LNCaP clone FGC (cell line): ENCODE measurements around the gene AMELX.

Experiments used
- DNase-seq: peaks from one replicate; pipeline ENCODE4 v3.0.0-alpha.2; 2011; ENCODE audit warnings: low read depth
- H3K4me3 ChIP-seq: 2 replicates; pipeline ENCODE4 v1.5.1; 2011; ENCODE audit warnings: mild to moderate bottlenecking, low read depth, low read length, control low read depth
- TF ChIP-seq, protein P1 (sequence below): IDR thresholded peaks from 2 replicates; pipeline ENCODE4 v1.5.1; 2012; ENCODE audit warnings: mild to moderate bottlenecking; ENCODE audit not compliant: control insufficient read depth, insufficient read depth; ENCODE audit errors: extremely low read depth

Gene AMELX

DNA sequence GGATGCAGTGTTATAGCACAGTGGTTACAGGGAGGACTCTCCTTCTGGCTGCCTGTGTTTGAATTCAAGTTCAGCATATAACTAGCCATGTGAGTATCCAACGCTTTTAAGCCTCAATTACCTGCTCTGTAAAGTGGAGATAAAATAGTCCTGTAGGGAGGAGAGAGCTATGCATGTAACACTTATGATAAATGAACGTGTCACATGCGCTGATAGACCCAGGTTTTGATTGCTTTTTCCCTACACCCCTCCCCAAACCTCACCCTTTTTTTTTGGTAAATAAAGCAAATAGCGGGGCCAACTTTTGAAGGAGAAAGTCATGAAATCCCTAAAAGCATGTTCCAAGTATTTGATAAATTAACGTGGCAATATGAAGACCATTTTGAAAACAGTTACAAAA, 20.4 kb upstream of the AMELX start:
- TF ChIP-seq, protein P1, sequence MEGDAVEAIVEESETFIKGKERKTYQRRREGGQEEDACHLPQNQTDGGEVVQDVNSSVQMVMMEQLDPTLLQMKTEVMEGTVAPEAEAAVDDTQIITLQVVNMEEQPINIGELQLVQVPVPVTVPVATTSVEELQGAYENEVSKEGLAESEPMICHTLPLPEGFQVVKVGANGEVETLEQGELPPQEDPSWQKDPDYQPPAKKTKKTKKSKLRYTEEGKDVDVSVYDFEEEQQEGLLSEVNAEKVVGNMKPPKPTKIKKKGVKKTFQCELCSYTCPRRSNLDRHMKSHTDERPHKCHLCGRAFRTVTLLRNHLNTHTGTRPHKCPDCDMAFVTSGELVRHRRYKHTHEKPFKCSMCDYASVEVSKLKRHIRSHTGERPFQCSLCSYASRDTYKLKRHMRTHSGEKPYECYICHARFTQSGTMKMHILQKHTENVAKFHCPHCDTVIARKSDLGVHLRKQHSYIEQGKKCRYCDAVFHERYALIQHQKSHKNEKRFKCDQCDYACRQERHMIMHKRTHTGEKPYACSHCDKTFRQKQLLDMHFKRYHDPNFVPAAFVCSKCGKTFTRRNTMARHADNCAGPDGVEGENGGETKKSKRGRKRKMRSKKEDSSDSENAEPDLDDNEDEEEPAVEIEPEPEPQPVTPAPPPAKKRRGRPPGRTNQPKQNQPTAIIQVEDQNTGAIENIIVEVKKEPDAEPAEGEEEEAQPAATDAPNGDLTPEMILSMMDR, result no peak
- no peak overlapping the region for H3K4me3 ChIP-seq
- no peak for DNase-seq

DNA sequence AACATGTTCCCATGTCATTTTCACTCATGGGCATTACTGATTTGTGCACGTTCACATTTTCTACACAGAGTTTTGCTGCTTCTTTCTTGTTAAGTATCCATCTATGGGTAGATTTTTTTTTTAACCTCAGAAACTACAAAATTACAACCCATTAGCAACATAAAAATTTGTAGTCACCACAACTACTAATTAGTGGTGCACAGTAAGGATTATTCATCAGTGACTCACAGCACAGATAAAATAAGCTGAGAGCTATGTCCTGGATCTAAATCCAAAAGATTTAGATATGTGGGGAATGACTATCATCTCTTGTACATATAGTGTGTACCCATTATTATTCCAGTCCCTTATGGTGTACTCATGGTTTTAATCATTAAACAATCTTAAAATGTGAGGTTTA, 19.7 kb upstream of the AMELX start:
- no peak for DNase-seq
- TF ChIP-seq, protein P1, result no peak
- no peak overlapping the region for H3K4me3 ChIP-seq

DNA sequence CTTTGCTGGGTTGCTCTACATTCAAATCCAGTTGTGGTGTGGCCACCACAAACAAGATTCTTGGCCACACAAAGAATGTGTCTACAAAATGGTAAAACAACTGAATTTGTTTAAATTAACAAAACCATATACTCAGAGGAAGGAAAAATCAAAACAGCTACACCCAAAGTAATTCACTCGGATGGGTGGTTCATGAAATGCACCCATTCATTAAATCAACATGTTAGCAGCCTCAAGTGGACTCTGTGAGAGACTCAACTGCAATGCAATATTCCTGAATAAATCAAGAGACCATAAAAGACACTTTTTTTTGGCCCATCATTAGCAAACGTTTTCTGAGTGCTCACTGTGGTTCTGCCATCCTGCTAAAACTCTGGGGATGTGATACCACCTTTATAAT, 11.2 kb upstream of the AMELX start:
- no peak overlapping the region for H3K4me3 ChIP-seq
- DNase-seq, result no peak
- TF ChIP-seq, protein P1, result no peak

GRCh38 chrX:11285651-11286050, 7.6 kb upstream of the AMELX start:
- no peak overlapping the region for H3K4me3 ChIP-seq
- TF ChIP-seq, protein P1, result no peak
- no peak for DNase-seq

DNA sequence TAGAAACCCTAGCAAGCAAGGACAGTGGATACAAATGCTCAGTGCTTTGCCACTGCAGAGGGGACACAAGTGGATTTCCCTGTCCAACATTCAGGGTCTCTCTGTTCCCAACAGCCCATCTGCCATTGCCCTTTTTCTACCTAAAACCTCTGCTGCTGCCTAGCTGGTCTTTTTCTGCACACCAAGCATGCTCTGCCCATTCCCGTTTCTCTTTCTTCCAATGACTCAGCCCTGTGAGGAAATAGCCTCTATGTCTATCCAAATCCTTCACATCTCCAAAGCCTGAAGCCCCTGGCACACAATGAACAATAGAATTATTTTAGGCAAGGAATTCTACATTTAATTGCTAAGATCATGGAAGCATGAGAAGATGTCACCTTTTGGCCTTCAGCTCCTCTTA, 5.7 kb upstream of the AMELX start:
- TF ChIP-seq, protein P1, result no peak
- H3K4me3 ChIP-seq, result no peak overlapping the region
- no peak for DNase-seq

- TF ChIP-seq, protein P1, result no peak
- no peak for DNase-seq
- no peak overlapping the region for H3K4me3 ChIP-seq
These were observed 2.7 kb upstream of the AMELX start for GRCh38 chrX:11290416-11291102.

GRCh38 chrX:11296051-11296450, 2.8 kb downstream of the AMELX start:
- DNase-seq, result no peak

More at GRCh38 chrX:11296051-11296450, 2.8 kb downstream of the AMELX start:
- no peak overlapping the region for H3K4me3 ChIP-seq
- TF ChIP-seq, protein P1, result no peak
